Measurements from ENCODE around the gene FYTTD1.

FYTTD1 gene

GRCh38 chr3:197756704-197757103 is 7.0 kb downstream of the FYTTD1 start:
- no peak overlapping the region for H3K4me3 ChIP-seq (ENCODE audit: low read depth, low read length)
- ChIA-PET CTCF (interaction anchor here (1.0 kb wide), 1 partner anchor 32 kb away, joined by 3 read pairs; no protein-coding TSS in a partner anchor), POLR2A (no interaction called here)
- no peak for DNase-seq (ENCODE audit: low read depth, low spot score)
- TF ChIP-seq CTCF (IDR thresholded peaks at IDR 0.05; ENCODE audit: insufficient read depth, low read length, missing control alignments) = no peak

- no peak for DNase-seq (ENCODE audit: low read depth, low spot score)
- POLR2A ChIA-PET = no interaction called here
- H3K4me3 ChIP-seq (ENCODE audit: low read depth, low read length) = no peak overlapping the region
- no peak for TF ChIP-seq CTCF (IDR thresholded peaks at IDR 0.05; ENCODE audit: insufficient read depth, low read length, missing control alignments)
- CTCF ChIA-PET = no interaction called here
These were observed 8.8 kb downstream of the FYTTD1 start for GRCh38 chr3:197758512-197758911.

- ChIA-PET POLR2A (no interaction called here), CTCF (no interaction called here)
- TF ChIP-seq CTCF (IDR thresholded peaks at IDR 0.05; ENCODE audit: insufficient read depth, low read length, missing control alignments) = no peak
- no peak for DNase-seq (ENCODE audit: low read depth, low spot score)
- no peak overlapping the region for H3K4me3 ChIP-seq (ENCODE audit: low read depth, low read length)
These were observed 12.1 kb downstream of the FYTTD1 start for GRCh38 chr3:197761784-197762183.

- ChIA-PET CTCF (interaction anchor here (0.7 kb wide), 1 partner anchor 106 kb away, joined by 4 read pairs; no protein-coding TSS in a partner anchor), POLR2A (no interaction called here)
- DNase-seq (ENCODE audit: low read depth, low spot score) = no peak
- TF ChIP-seq CTCF (IDR thresholded peaks at IDR 0.05; ENCODE audit: insufficient read depth, low read length, missing control alignments) = no peak
- H3K4me3 ChIP-seq (ENCODE audit: low read depth, low read length) = no peak overlapping the region
These were observed 25.6 kb downstream of the FYTTD1 start for GRCh38 chr3:197775317-197775716.

GRCh38 chr3:197782230-197782629 is 32.5 kb downstream of the FYTTD1 start:
- POLR2A ChIA-PET = no interaction called here
- CTCF ChIA-PET = no interaction called here
- no peak for DNase-seq (ENCODE audit: low read depth, low spot score)
- no peak for TF ChIP-seq CTCF (IDR thresholded peaks at IDR 0.05; ENCODE audit: insufficient read depth, low read length, missing control alignments)
- no peak overlapping the region for H3K4me3 ChIP-seq (ENCODE audit: low read depth, low read length)

GRCh38 chr3:197784019-197784585 is 34.4 kb downstream of the FYTTD1 start:
- CTCF ChIA-PET = interaction anchor here (1.5 to 1.6 kb wide), 2 partner anchors 19 to 159 kb away, joined by 3 to 5 read pairs; no protein-coding TSS in a partner anchor
- POLR2A ChIA-PET = no interaction called here
- TF ChIP-seq CTCF (IDR thresholded peaks at IDR 0.05; ENCODE audit: insufficient read depth, low read length, missing control alignments) = no peak
- DNase-seq (ENCODE audit: low read depth, low spot score) = no peak
- H3K4me3 ChIP-seq (ENCODE audit: low read depth, low read length) = no peak overlapping the region

All from AG04449 (cell line).